Measurements from ENCODE around the gene CENPA.
"Not testable (repeated sequence)": the region's sequence is repeated elsewhere in the genome, so short reads cannot be mapped to it uniquely, and the experiment has no call there.

The CENPA gene

GRCh38 chr2:26795135-26795534, 9.3 kb downstream of the CENPA start:
- DNase-seq: not testable (repeated sequence)

GRCh38 chr2:26801328-26801727, 15.5 kb downstream of the CENPA start:
- no peak for DNase-seq

GRCh38 chr2:26801796-26802195, 15.9 kb downstream of the CENPA start:
- DNase-seq: no peak

GRCh38 chr2:26805241-26805676, 19.4 kb downstream of the CENPA start:
- no peak for DNase-seq

- DNase-seq: peak in 1 of 2 donors; percentile 5
These were observed 22.1 kb downstream of the CENPA start for GRCh38 chr2:26807788-26808460.

- DNase-seq: no peak
These were observed 23.4 kb downstream of the CENPA start for GRCh38 chr2:26809211-26809610.

- DNase-seq: peak; percentile 6 to 21
These were observed 24.2 kb downstream of the CENPA start for GRCh38 chr2:26809876-26810577.

GRCh38 chr2:26811261-26811660, 25.4 kb downstream of the CENPA start:
- DNase-seq: no peak

GRCh38 chr2:26811791-26812694, 26.2 kb downstream of the CENPA start:
- DNase-seq: no peak

- no peak for DNase-seq
These were observed 26.9 kb downstream of the CENPA start for GRCh38 chr2:26812731-26813130.

- DNase-seq: not testable (repeated sequence)
These were observed 28.4 kb downstream of the CENPA start for GRCh38 chr2:26814072-26814765.

GRCh38 chr2:26816893-26817292, 31.0 kb downstream of the CENPA start:
- DNase-seq: no peak

GRCh38 chr2:26818255-26818654, 32.4 kb downstream of the CENPA start:
- DNase-seq: no peak

GRCh38 chr2:26818972-26819371, 33.1 kb downstream of the CENPA start:
- DNase-seq: no peak

- no peak for DNase-seq
These were observed 35.1 kb downstream of the CENPA start for GRCh38 chr2:26820932-26821331.

GRCh38 chr2:26822877-26823276, 37.0 kb downstream of the CENPA start:
- DNase-seq: no peak

GRCh38 chr2:26838121-26838906, 52.5 kb downstream of the CENPA start:
- no peak for DNase-seq

- no peak for DNase-seq
These were observed 55.2 kb downstream of the CENPA start for GRCh38 chr2:26840937-26841610.

- peak in 1 of 2 donors; percentile 34 for DNase-seq
These were observed 57.2 kb downstream of the CENPA start for GRCh38 chr2:26843041-26843440.
